OCI-LY1 (cell line): Measurements from ENCODE around the gene AFAP1L2.

Source experiments
- H2AFZ ChIP-seq: fragments of 200-600 bp; sonication (generic), shearing (Covaris generic); 2 replicates; pipeline ENCODE4 v1.6.0; 2014; ENCODE audit warnings: antibody characterized with exemption, mild to moderate bottlenecking, low read length
- H3F3A ChIP-seq: fragments of 200-600 bp; sonication (generic), shearing (Covaris generic); 2 replicates; pipeline ENCODE4 v1.6.0; 2014; ENCODE audit warnings: mild to moderate bottlenecking, antibody characterized with exemption, low read length, moderate library complexity; ENCODE audit not compliant: insufficient read depth
- H3K27ac ChIP-seq: fragments of 200-600 bp; sonication (generic); 2 replicates; pipeline ENCODE4 v1.5.1; 2014; ENCODE audit warnings: low read length, mixed run types, mild to moderate bottlenecking, low read depth; ENCODE audit not compliant: poor library complexity, severe bottlenecking
- H3K27me3 ChIP-seq: fragments of 200-600 bp; sonication (generic); 2 replicates; pipeline ENCODE4 v1.6.0; 2014; ENCODE audit warnings: antibody characterized with exemption, mild to moderate bottlenecking, low read length, moderate library complexity; ENCODE audit not compliant: insufficient read depth
- H3K36me3 ChIP-seq: fragments of 200-600 bp; sonication (generic); 2 replicates; pipeline ENCODE4 v1.6.1; 2014; ENCODE audit warnings: mild to moderate bottlenecking, antibody characterized with exemption, low read length, moderate library complexity, mixed read lengths; ENCODE audit not compliant: insufficient read depth
- H3K4me1 ChIP-seq: fragments of 200-600 bp; sonication (generic); 2 replicates; pipeline ENCODE4 v1.5.1; 2014; ENCODE audit warnings: mild to moderate bottlenecking, low read length, moderate library complexity; ENCODE audit not compliant: insufficient read depth, severe bottlenecking
- H3K4me2 ChIP-seq: fragments of 200-600 bp; sonication (generic), shearing (Covaris generic); 2 replicates; pipeline ENCODE4 v1.6.1; 2014; ENCODE audit warnings: low read length
- H3K4me3 ChIP-seq: fragments of 200-600 bp; sonication (generic); 2 replicates; pipeline ENCODE4 v1.5.1; 2014; ENCODE audit warnings: low read length, low read depth, mild to moderate bottlenecking, mixed read lengths; ENCODE audit not compliant: poor library complexity, severe bottlenecking
- H3K79me2 ChIP-seq: fragments of 200-600 bp; shearing (Covaris generic); 2 replicates; pipeline ENCODE4 v1.6.1; 2016; ENCODE audit warnings: mixed run types, low read length, mixed read lengths; ENCODE audit not compliant: insufficient read depth
- H3K9ac ChIP-seq: fragments of 200-600 bp; sonication (generic), shearing (Covaris generic); 2 replicates; pipeline ENCODE4 v1.6.1; 2014; ENCODE audit warnings: mild to moderate bottlenecking, low read length, mixed read lengths
- H3K9me2 ChIP-seq: fragments of 200-600 bp; sonication (generic), shearing (Covaris generic); 2 replicates; pipeline ENCODE4 v1.6.1; 2014; ENCODE audit warnings: low read depth, mild to moderate bottlenecking, low read length, mixed read lengths
- H3K9me3 ChIP-seq: fragments of 200-600 bp; shearing (Covaris generic); 2 replicates; pipeline ENCODE4 v1.6.1; 2014; ENCODE audit warnings: low read length, mixed read lengths
- H4K20me1 ChIP-seq: fragments of 200-600 bp; sonication (generic), shearing (Covaris generic); 2 replicates; pipeline ENCODE4 v1.6.0; 2016; ENCODE audit warnings: mild to moderate bottlenecking, low read length; ENCODE audit not compliant: insufficient read depth
- EZH2 ChIP-seq: fragments of 200-600 bp; sonication (generic), shearing (Covaris generic); IDR thresholded peaks from 2 replicates; pipeline ENCODE4 v1.8.0; 2017; ENCODE audit warnings: borderline replicate concordance, mixed run types, mild to moderate bottlenecking, antibody characterized with exemption, low read length, moderate library complexity, mixed read lengths
- TF ChIP-seq, protein P1 (sequence below): fragments of 200-600 bp; sonication (generic), shearing (Covaris generic); IDR thresholded peaks from 2 replicates; pipeline ENCODE4 v1.5.1; 2017; ENCODE audit warnings: mild to moderate bottlenecking, antibody characterized with exemption, low read length, moderate library complexity, mixed read lengths

Gene AFAP1L2

GRCh38 chr10:114404171-114405010 is at the start of gene AFAP1L2:
AFAP1L2 (minus strand) TSS chr10:114404502; CDS start chr10:114404455, 47 bp downstream.
- Histone ChIP-seq H3F3A (no peaks in the 10 kb centered on the region), H3K9me3 (no peaks in the 10 kb centered on the region), H4K20me1 (no peaks in the 10 kb centered on the region), H3K4me3 (no peak within 1 kb of the TSS), H3K36me3 (no peaks in the 10 kb centered on the region), H3K27ac (no peak within 1 kb of the TSS), H3K9me2 (no peaks in the 10 kb centered on the region), H3K9ac (no peak within 1 kb of the TSS), H3K4me2 (no peak within 1 kb of the TSS), H2AFZ (no peak within 1 kb of the TSS), H3K4me1 (no peaks in the 10 kb centered on the region), H3K79me2 (no peaks in the 10 kb centered on the region), H3K27me3 (0 out of 2 replicates have a peak, but pooled peaks cover 3% of the 10 kb centered on the region)
- TF ChIP-seq, protein P1, sequence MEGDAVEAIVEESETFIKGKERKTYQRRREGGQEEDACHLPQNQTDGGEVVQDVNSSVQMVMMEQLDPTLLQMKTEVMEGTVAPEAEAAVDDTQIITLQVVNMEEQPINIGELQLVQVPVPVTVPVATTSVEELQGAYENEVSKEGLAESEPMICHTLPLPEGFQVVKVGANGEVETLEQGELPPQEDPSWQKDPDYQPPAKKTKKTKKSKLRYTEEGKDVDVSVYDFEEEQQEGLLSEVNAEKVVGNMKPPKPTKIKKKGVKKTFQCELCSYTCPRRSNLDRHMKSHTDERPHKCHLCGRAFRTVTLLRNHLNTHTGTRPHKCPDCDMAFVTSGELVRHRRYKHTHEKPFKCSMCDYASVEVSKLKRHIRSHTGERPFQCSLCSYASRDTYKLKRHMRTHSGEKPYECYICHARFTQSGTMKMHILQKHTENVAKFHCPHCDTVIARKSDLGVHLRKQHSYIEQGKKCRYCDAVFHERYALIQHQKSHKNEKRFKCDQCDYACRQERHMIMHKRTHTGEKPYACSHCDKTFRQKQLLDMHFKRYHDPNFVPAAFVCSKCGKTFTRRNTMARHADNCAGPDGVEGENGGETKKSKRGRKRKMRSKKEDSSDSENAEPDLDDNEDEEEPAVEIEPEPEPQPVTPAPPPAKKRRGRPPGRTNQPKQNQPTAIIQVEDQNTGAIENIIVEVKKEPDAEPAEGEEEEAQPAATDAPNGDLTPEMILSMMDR = no peak
- no peak for TF ChIP-seq EZH2

DNA sequence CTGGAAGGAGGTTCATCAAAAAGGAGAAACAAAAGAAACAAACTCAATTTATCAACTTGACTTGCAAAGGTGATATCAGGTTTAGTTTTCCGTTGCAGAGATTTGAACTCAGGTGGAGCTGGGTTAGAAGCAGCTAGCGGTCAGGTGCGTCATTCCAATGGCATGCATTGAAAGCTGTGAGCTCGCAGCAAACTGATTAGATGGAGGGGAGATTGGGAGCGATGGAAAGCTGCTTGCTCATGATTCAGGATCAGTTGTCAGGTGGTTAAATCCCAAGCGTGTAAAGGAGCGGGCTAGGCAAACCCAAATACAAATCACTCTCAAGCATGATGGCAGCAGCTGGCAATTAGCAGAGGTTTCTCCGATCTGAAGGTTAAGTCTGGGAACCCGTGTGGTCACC is 49.3 kb upstream of the AFAP1L2 start:
- Histone ChIP-seq H3K79me2 (no peaks in the 10 kb centered on the region), H3K36me3 (peaks cover 48% of the 10 kb centered on the region), H3K9me2 (no peaks in the 10 kb centered on the region), H3K9ac (no peak overlapping the region), H2AFZ (no peak overlapping the region), H4K20me1 (no peaks in the 10 kb centered on the region), H3K4me1 (no peaks in the 10 kb centered on the region), H3K9me3 (no peaks in the 10 kb centered on the region), H3K4me2 (no peak overlapping the region), H3K27me3 (no peaks in the 10 kb centered on the region), H3F3A (no peaks in the 10 kb centered on the region), H3K27ac (no peak overlapping the region), H3K4me3 (no peak overlapping the region)
- TF ChIP-seq, protein P1 = no peak
- TF ChIP-seq EZH2 = no peak

DNA sequence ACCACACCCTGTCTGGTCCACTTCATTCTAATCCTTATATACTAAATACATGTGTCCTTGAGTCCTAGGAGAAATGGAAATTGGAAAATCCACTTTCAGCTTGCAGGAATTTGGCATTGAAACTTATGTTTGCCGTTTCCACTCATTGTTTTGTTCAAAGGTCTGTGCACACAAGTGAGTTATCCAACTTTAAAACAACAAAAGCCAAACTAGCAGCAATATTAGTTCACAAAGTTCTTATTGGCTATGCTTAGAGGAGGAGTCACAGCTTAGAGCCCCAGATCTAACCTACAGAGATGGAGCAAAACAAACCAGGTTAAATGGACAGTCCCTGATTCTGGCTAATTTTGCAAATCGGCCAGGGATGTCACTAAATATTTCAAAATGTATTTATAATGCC is 44.6 kb upstream of the AFAP1L2 start:
- H3K4me3 ChIP-seq = no peak overlapping the region
- no peak for TF ChIP-seq EZH2
- TF ChIP-seq, protein P1 = no peak
- no peaks in the 10 kb centered on the region for H4K20me1 ChIP-seq
- no peaks in the 10 kb centered on the region for H3K4me1 ChIP-seq
- no peak overlapping the region for H3K27ac ChIP-seq
- no peaks in the 10 kb centered on the region for H3K9me3 ChIP-seq
- H3K9me2 ChIP-seq = no peaks in the 10 kb centered on the region
- no peak overlapping the region for H3K4me2 ChIP-seq
- no peaks in the 10 kb centered on the region for H3F3A ChIP-seq
- peaks cover 49% of the 10 kb centered on the region for H3K36me3 ChIP-seq
- no peaks in the 10 kb centered on the region for H3K79me2 ChIP-seq
- H3K9ac ChIP-seq = no peak overlapping the region
- H3K27me3 ChIP-seq = no peaks in the 10 kb centered on the region
- no peak overlapping the region for H2AFZ ChIP-seq
